Measurements from ENCODE around the gene DLK1. TPM values are rescaled to one million over a fixed set of nuclear protein-coding genes. Genes with fewer than 3 reads are reported as not detected.

The DLK1 gene
- total and polyA plus RNA-seq, 2 of the 4 experiments (the other 2 are of a cell fraction), result under 0.01 to 0.07 TPM

DNA sequence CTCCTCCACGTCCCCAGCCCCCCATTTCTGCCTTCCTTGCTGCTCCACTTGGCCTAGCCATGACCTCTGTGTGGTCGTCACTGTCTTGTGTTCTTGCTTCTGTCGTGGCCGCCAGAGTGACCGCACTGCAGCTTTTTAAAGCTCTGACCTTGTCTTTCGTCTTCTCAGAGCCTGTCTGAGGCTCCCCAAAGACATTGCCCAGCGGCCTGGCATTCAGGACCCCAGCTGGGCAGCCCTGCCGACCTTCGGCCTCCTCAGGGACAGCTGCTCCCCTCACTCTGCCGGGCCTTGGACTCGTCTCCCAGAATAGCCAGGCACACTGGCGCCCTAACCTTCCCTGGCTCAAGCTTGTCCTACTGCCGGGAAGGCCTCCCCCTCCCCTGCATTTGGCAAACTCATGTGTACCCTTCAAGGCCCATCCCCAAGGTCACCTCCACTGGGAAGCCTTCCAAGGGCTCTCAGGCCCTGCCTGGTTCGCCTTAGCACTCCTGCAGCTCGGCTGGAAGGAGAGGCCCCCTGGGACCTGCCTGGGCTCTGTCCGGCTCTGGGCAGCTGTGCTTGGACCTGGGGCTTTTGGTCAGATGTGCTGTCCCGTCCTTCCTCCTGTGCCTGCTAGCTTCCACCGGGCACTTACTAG, 15.7 kb upstream of the DLK1 start:
- Histone ChIP-seq H3K36me3 (ENCODE audit: control insufficient read depth, insufficient read depth, low read length) (no peaks in the 10 kb centered on the region), H4K5ac (ENCODE audit: low read depth, low read length) (no peak overlapping the region), H3K4ac (ENCODE audit: low read depth, low read length) (no peak overlapping the region), H3K4me3 (ENCODE audit: insufficient read depth, low read depth, low read length) (no peak overlapping the region), H3K14ac (replicated peaks; ENCODE audit: low read depth, low read length) (no peak overlapping the region; the same call in 1 of the 2 replicates), H2BK5ac (ENCODE audit: low read depth, low read length, poor library complexity, severe bottlenecking) (no peak overlapping the region), H3K9me1 (ENCODE audit: insufficient read depth, low read length) (peaks cover 2% of the 10 kb centered on the region; the same call in 1 of the 2 replicates), H3K18ac (ENCODE audit: low read depth, low read length) (no peak overlapping the region), H3K23ac (ENCODE audit: low read depth, low read length) (no peak overlapping the region), H2AK9ac (replicated peaks; ENCODE audit: low read depth, low read length, poor library complexity) (no peak overlapping the region), H2AFZ (replicated peaks; ENCODE audit: low read length, poor library complexity) (no peak overlapping the region), H3K27me3 (ENCODE audit: control insufficient read depth, insufficient read depth, low read length) (peaks cover 40% of the 10 kb centered on the region; the same call in 1 of the 2 replicates), H2BK15ac (ENCODE audit: low read depth, low read length) (no peak overlapping the region), H3K9me3 (ENCODE audit: control insufficient read depth, insufficient read depth, low read length) (no peaks in the 10 kb centered on the region; the same call in 1 of the 2 replicates), H2BK20ac (ENCODE audit: low read depth, low read length) (no peak overlapping the region), H3K27ac (ENCODE audit: insufficient read depth, low read length) (no peak overlapping the region), H3K4me1 (ENCODE audit: control insufficient read depth, insufficient read depth, low read length) (no peaks in the 10 kb centered on the region; the same call in 1 of the 2 replicates), H3K56ac (ENCODE audit: extremely low read depth, insufficient read depth, low read length) (no peak overlapping the region), H2AK5ac (ENCODE audit: low read depth, low read length) (no peak overlapping the region), H2BK120ac (ENCODE audit: low read depth, low read length) (no peak overlapping the region), H3K79me1 (ENCODE audit: low read depth in 1 of 2, low read length in 2 of 2) (no peaks in the 10 kb centered on the region), H4K8ac (ENCODE audit: low read depth in 2 of 2, low read length in 2 of 2) (no peak overlapping the region), H3K9ac (ENCODE audit: low read depth, low read length) (no peak overlapping the region), H4K20me1 (ENCODE audit: insufficient read depth, low read length) (no peaks in the 10 kb centered on the region), H4K91ac (ENCODE audit: insufficient read depth, low read depth, low read length) (no peak overlapping the region), H3K4me2 (ENCODE audit: low read depth, low read length) (no peak overlapping the region)
- CTCF ChIA-PET, result no interaction called here
- DNase-seq (no peak), ATAC-seq (ENCODE audit: low read depth) (no peak)
- in situ Hi-C loops (cut with MboI; ENCODE audit: low sequenced_read_pairs) (loop anchor here (25.0 kb wide), 1 partner anchor 526 kb away; no protein-coding TSS in a partner anchor), intact Hi-C loops (cut with micrococcal nuclease) (no loop called here), dilution Hi-C loops (cut with HindIII; ENCODE audit: low sequenced_read_pairs, unreplicated experiment) (no loop called here)
- TF ChIP-seq RCOR1 (IDR thresholded peaks at IDR 0.05; ENCODE audit: insufficient replicate concordance, low read length) (no peak), RAD21 (IDR thresholded peaks at IDR 0.05; ENCODE audit: low read length) (no peak), FOS (IDR thresholded peaks at IDR 0.05; ENCODE audit: low read depth, low read length) (no peak), MAZ (IDR thresholded peaks at IDR 0.05; ENCODE audit: borderline replicate concordance, low read depth, low read length) (no peak), MXI1 (IDR thresholded peaks at IDR 0.05; ENCODE audit: borderline replicate concordance, low read depth, low read length) (no peak), CEBPB (IDR thresholded peaks at IDR 0.05; ENCODE audit: low read depth, low read length) (no peak), SMC3 (IDR thresholded peaks at IDR 0.05; ENCODE audit: low read depth, low read length) (no peak)
- TF ChIP-seq, protein P1, sequence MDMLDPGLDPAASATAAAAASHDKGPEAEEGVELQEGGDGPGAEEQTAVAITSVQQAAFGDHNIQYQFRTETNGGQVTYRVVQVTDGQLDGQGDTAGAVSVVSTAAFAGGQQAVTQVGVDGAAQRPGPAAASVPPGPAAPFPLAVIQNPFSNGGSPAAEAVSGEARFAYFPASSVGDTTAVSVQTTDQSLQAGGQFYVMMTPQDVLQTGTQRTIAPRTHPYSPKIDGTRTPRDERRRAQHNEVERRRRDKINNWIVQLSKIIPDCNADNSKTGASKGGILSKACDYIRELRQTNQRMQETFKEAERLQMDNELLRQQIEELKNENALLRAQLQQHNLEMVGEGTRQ (IDR thresholded peaks at IDR 0.05; ENCODE audit: low read depth, low read length), result no peak
- TF ChIP-seq, protein P2, sequence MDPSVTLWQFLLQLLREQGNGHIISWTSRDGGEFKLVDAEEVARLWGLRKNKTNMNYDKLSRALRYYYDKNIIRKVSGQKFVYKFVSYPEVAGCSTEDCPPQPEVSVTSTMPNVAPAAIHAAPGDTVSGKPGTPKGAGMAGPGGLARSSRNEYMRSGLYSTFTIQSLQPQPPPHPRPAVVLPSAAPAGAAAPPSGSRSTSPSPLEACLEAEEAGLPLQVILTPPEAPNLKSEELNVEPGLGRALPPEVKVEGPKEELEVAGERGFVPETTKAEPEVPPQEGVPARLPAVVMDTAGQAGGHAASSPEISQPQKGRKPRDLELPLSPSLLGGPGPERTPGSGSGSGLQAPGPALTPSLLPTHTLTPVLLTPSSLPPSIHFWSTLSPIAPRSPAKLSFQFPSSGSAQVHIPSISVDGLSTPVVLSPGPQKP (IDR thresholded peaks at IDR 0.05; ENCODE audit: borderline replicate concordance, low read depth, low read length), result no peak
- TF ChIP-seq, protein P3, sequence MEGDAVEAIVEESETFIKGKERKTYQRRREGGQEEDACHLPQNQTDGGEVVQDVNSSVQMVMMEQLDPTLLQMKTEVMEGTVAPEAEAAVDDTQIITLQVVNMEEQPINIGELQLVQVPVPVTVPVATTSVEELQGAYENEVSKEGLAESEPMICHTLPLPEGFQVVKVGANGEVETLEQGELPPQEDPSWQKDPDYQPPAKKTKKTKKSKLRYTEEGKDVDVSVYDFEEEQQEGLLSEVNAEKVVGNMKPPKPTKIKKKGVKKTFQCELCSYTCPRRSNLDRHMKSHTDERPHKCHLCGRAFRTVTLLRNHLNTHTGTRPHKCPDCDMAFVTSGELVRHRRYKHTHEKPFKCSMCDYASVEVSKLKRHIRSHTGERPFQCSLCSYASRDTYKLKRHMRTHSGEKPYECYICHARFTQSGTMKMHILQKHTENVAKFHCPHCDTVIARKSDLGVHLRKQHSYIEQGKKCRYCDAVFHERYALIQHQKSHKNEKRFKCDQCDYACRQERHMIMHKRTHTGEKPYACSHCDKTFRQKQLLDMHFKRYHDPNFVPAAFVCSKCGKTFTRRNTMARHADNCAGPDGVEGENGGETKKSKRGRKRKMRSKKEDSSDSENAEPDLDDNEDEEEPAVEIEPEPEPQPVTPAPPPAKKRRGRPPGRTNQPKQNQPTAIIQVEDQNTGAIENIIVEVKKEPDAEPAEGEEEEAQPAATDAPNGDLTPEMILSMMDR (conservative IDR thresholded peaks at IDR 0.05; ENCODE audit: low read depth, low read length), result no peak
- POLR2A ChIA-PET (ENCODE audit: unreplicated experiment), result no interaction called here
- BruUV-seq (replicated peaks), result no TSS peak
- 61% methylated on average over 9 of the region's 18 CpGs; no CpG with 5 or more reads in 1 of the 2 experiments for WGBS, 2 experiments (ENCODE audit: extremely low coverage in 2 of 2, insufficient read length in 1 of 2)
